LNCaP clone FGC (cell line): Measurements from ENCODE around the gene MSX2.

ENCODE experiments used
- DNase-seq: peaks from one replicate; pipeline ENCODE4 v3.0.0-alpha.2; 2011; ENCODE audit warnings: low read depth
- H3K4me3 ChIP-seq: 2 replicates; pipeline ENCODE4 v1.5.1; 2011; ENCODE audit warnings: mild to moderate bottlenecking, low read depth, low read length, control low read depth
- CTCF ChIP-seq: IDR thresholded peaks from 2 replicates; pipeline ENCODE4 v1.5.1; 2012; ENCODE audit warnings: mild to moderate bottlenecking; ENCODE audit not compliant: control insufficient read depth, insufficient read depth; ENCODE audit errors: extremely low read depth

MSX2 gene

GRCh38 chr5:174688441-174689354, 35.7 kb upstream of the MSX2 start:
- no peak overlapping the region for H3K4me3 ChIP-seq
- no peak for TF ChIP-seq CTCF
- DNase-seq: no peak

DNA sequence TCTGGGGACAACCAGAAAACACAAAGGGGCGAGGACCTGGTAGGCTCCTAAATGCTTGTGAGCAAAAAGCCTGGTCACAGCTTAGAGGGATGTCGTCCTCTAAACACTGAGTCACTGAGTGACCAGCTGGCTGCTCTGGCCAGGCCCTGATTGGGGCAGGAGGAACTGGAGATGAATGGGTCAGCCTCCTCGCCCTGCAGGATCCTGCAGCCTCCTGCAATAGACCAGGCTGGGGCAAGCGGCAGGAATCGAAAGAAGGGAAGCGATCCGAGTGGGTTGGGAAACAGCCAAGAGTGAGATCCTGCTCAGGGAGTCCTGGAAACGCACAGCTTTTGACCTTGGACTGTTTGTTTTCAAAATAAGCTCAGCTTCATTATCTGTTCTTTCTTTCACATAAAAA, 34.1 kb upstream of the MSX2 start:
- no peak for DNase-seq
- TF ChIP-seq CTCF: no peak
- H3K4me3 ChIP-seq: no peak overlapping the region

- no peak for DNase-seq
These were observed 32.0 kb upstream of the MSX2 start for GRCh38 chr5:174692381-174692780.

GRCh38 chr5:174692982-174693422, 31.4 kb upstream of the MSX2 start:
- no peak overlapping the region for H3K4me3 ChIP-seq
- no peak for DNase-seq
- TF ChIP-seq CTCF: no peak

More at GRCh38 chr5:174692381-174692780, 32.0 kb upstream of the MSX2 start:
- no peak for TF ChIP-seq CTCF
- no peak overlapping the region for H3K4me3 ChIP-seq

DNA sequence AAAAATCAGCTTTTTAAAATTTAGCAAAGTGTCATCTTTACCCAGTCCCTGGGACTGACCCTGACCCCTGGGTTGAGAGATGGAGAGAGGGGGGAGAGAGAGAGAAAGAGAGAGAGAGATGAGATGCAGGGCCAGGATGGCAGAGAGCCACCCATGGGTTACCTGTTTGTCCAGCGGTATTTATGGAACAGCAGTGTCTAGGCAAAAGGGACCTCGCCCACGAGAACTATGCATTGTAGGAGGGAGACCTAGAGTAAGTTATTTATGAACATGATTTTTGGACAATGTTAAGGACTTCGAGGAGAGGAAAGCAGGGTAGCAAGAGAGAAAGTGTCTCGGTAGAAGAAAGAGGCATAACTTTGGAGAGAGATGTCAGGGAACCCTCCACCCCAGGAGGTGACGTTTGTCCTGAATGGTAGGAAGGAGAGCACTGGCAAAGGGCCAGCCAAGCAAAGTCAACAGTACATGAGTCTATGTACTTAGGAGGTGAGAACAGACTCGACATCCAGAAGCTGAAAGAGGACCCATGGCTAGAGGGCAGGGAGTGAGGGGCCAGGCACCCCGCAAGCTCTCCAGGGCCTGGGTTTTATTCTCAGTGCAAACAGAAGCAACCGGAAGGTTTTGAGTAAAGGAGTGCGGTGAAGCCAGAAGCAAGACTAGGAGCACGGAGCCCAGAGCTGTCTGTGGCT, 30.5 kb upstream of the MSX2 start:
- no peak overlapping the region for H3K4me3 ChIP-seq
- TF ChIP-seq CTCF: no peak
- peak; percentile 54 for DNase-seq

DNA sequence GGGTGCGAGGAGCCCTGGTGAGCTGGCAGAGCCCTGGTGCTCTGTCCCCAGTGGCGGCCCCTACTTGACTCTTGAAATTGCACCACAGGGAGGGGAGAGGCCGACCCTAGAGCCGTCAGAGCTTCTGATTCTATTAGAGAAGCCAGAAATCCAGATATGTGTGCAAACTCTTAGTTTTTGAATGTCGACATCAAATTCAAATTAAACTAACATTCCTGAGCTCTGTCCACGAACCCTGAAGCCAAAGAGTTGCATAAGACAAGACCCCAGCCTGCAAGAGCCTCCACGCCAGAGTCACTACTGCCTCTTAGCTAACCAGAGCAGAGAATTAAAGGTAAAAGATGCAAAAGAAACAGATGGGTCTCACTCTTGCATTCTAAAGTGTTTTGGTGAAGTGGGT, 29.8 kb upstream of the MSX2 start:
- no peak for DNase-seq
- no peak overlapping the region for H3K4me3 ChIP-seq
- no peak for TF ChIP-seq CTCF
